DMS153 (cell line): ENCODE data around the gene LAG3.

ENCODE experiments used
- DNase-seq: peaks from one replicate; lab custom pipeline; 2025; lab: John Stamatoyannopoulos, UW

Gene LAG3

DNA sequence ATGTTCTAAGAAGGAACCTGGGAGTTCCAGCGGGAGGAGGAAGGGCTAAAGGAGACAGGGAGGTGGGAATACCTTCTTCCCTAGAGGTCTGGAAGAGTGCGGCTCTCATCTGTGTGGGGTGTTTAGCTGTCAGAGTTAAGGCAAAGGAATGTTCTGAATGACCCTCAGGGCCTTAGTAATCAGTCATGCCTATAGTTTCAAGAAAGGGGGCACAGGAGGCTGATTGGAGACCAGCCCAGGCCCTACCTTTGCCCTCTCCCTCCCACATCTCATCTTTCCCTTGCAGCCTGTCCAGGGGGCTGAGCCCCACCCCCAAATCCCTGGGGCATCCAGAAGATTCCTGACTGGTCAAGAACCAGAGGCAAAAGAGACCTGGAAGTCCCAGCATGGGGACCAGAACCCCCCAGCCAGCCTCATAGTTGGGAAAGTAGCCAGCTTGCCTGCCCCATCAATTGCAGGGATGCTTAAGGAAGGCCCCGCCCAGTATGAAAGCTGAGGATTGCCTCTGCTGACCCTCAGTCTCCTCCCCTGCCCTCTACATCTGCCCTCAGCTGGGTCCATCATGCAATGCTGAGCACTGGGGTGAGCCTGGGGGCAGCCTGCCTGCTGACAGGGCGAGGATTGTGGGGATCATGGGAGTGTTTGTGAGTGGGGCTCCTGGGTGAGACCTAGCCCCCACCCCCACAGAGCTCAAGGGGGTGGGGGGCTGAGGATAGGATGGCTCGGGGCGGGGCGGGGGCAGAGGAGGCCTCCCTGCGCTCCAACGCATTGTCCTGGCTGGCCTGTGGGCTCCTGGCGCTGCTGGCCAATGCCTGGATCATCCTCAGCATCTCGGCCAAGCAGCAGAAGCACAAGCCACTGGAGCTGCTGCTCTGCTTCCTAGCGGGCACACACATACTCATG lies 51.1 kb downstream of the LAG3 start:
- DNase-seq: no peak

GRCh38 chr12:6824085-6824775 lies 51.9 kb downstream of the LAG3 start:
- no peak for DNase-seq

GRCh38 chr12:6824901-6825381 lies 52.6 kb downstream of the LAG3 start:
- no peak for DNase-seq

- DNase-seq: peak; percentile 63
Observed at GRCh38 chr12:6825398-6826124, 53.2 kb downstream of the LAG3 start.

DNA sequence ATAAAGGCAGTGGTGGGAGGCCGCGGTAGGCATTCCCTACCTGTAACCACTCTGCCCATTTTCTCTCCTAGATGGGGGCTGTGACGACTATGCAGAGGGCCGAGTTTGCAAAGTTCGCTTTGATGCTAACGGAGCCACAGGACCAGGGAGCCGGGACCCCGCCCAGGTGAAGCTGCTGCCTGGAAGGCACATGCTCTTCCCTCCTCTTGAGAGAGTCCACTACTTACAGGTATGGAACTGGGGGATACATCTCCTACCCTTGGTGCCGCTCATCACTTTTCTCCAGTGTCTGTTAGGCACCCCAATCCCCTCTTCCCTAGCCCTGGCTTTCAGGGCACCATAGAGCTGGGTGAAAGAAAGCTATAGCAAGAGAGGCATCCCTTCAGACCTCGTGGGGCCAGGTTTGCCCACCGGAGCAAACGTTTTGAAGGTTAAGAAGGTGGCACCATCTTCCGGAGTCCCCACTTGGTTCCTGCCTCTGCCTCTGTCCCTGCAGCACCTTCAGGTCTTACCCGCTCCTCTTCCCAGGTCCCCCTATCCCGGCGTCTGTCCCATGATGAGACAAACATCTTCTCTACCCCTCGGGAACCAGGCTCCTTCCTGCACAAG lies 53.9 kb downstream of the LAG3 start:
- DNase-seq: no peak

DNA sequence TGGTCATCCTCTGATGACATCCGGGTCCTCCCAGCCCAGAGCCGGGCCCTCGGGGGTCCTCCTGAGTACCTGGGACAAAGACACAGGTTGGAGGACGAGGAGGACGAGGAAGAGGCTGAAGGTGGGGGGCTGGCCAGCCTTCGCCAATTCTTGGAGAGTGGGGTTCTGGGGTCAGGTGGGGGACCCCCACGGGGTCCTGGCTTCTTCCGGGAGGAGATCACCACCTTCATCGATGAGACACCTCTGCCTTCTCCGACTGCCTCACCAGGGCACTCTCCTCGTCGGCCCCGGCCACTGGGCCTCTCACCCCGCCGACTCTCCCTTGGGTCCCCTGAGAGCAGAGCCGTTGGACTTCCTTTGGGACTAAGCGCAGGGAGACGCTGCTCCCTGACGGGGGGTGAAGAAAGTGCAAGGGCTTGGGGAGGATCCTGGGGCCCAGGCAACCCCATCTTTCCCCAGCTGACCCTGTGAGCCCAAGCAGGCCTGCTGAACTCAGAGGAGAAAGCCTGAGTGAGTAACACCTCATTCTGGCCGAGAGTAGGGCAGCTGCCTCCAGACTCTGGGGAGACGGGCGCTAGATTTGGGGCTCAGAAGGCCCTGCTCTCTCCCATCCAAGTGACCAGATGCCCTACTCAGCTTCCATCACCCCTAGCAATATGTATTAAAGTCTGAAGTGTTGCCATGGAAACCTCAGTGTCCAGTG lies 54.6 kb downstream of the LAG3 start:
- DNase-seq: no peak

DNA sequence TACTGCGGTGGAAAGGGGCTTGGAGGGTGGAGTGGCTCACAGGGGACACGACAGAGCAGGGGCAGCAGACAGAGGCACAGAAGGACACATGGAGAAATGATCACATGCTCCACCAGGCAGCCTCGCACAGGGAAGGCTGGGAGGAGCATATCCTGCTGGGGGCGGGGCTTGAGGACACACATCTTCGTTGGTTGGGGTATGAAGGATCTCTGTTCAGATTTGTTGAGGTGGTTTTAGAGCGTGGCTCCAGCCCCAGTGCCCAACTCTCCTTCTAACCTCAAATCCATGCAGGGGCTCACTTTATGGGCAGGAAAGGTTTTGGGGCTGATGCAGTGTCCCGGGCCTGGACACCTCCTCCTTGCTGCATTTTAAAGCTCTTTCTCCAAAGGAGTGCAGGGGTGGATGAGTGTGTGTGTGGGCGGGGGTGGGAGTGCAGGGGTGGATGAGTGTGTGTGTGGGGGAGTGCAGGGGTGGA lies 55.2 kb downstream of the LAG3 start:
- DNase-seq: peak; percentile 85
